OCI-LY3 (cell line): ENCODE data around the gene TMX1.

Experiments
- H2AFZ ChIP-seq: fragments of 200-600, 300-600 bp; shearing (Covaris generic); 2 replicates; pipeline ENCODE4 v1.6.0; 2014; ENCODE audit warnings: antibody characterized with exemption, low read depth, low read length
- H3K27ac ChIP-seq: fragments of 200-600, 300-600 bp; sonication (generic); 2 replicates; pipeline ENCODE4 v1.5.1; 2014; ENCODE audit warnings: mild to moderate bottlenecking, low read length, moderate library complexity, mixed read lengths
- H3K27me3 ChIP-seq: fragments of 200-600, 300-600 bp; sonication (generic); 2 replicates; pipeline ENCODE4 v1.6.1; 2014; ENCODE audit warnings: low read depth, low read length, mixed read lengths
- H3K36me3 ChIP-seq: fragments of 200-600, 300-600 bp; sonication (generic); replicated peaks from 2 replicates; pipeline ENCODE3; 2014; ENCODE audit warnings: low read depth, low read length, mixed read lengths
- H3K4me1 ChIP-seq: fragments of 300-600, 200-600 bp; sonication (generic); 2 replicates; pipeline ENCODE4 v1.6.1; 2014; ENCODE audit warnings: low read length, mixed read lengths
- H3K4me2 ChIP-seq: fragments of 200-600, 300-600 bp; sonication (generic); 2 replicates; pipeline ENCODE4 v1.6.1; 2014; ENCODE audit warnings: low read length, mixed read lengths
- H3K4me3 ChIP-seq: fragments of 300-600, 200-600 bp; sonication (generic); 2 replicates; pipeline ENCODE4 v1.5.1; 2014; ENCODE audit warnings: antibody characterized with exemption, mild to moderate bottlenecking, low read length, moderate library complexity
- H3K79me2 ChIP-seq: fragments of 300-600, 200-600 bp; shearing (Covaris generic); 2 replicates; pipeline ENCODE4 v1.6.1; 2014; ENCODE audit warnings: mild to moderate bottlenecking, low read length, mixed read lengths
- H3K9ac ChIP-seq: fragments of 300-600, 200-600 bp; shearing (Covaris generic); 2 replicates; pipeline ENCODE4 v1.6.0; 2014; ENCODE audit warnings: mild to moderate bottlenecking, low read length, moderate library complexity
- H3K9me3 ChIP-seq: fragments of 200-600, 300-600 bp; shearing (Covaris generic); 2 replicates; pipeline ENCODE4 v1.6.1; 2014; ENCODE audit warnings: low read length, mixed read lengths; ENCODE audit not compliant: insufficient read depth
- H4K20me1 ChIP-seq: fragments of 200-600, 300-600 bp; sonication (generic); 2 replicates; pipeline ENCODE4 v1.6.1; 2016; ENCODE audit warnings: low read length, mixed read lengths; ENCODE audit not compliant: insufficient read depth
- EZH2phosphoT487 ChIP-seq: fragments of 200-600 bp; shearing (Covaris generic); IDR thresholded peaks from 2 replicates; pipeline ENCODE4 v1.6.1; 2018; ENCODE audit warnings: antibody characterized with exemption, mixed run types, low read depth
- TF ChIP-seq, protein P1 (sequence below): fragments of 200-600, 300-600 bp; sonication (generic); IDR thresholded peaks from 2 replicates; pipeline ENCODE4 v1.5.1; 2014; ENCODE audit warnings: antibody characterized with exemption, low read length, low read depth

TMX1 gene

GRCh38 chr14:51302295-51303030 lies 62.4 kb downstream of the TMX1 start:
- no peaks in the 10 kb centered on the region for H3K27me3 ChIP-seq
- no peaks in the 10 kb centered on the region for H3K36me3 ChIP-seq
- no peaks in the 10 kb centered on the region for H3K79me2 ChIP-seq
- H3K9me3 ChIP-seq, result no peaks in the 10 kb centered on the region
- H3K27ac ChIP-seq, result no peak overlapping the region
- H3K9ac ChIP-seq, result no peak overlapping the region
- no peak overlapping the region for H3K4me3 ChIP-seq
- H3K4me2 ChIP-seq, result no peak overlapping the region
- no peak overlapping the region for H2AFZ ChIP-seq
- TF ChIP-seq, protein P1, sequence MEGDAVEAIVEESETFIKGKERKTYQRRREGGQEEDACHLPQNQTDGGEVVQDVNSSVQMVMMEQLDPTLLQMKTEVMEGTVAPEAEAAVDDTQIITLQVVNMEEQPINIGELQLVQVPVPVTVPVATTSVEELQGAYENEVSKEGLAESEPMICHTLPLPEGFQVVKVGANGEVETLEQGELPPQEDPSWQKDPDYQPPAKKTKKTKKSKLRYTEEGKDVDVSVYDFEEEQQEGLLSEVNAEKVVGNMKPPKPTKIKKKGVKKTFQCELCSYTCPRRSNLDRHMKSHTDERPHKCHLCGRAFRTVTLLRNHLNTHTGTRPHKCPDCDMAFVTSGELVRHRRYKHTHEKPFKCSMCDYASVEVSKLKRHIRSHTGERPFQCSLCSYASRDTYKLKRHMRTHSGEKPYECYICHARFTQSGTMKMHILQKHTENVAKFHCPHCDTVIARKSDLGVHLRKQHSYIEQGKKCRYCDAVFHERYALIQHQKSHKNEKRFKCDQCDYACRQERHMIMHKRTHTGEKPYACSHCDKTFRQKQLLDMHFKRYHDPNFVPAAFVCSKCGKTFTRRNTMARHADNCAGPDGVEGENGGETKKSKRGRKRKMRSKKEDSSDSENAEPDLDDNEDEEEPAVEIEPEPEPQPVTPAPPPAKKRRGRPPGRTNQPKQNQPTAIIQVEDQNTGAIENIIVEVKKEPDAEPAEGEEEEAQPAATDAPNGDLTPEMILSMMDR, result no peak
- TF ChIP-seq EZH2phosphoT487, result no peak
- no peaks in the 10 kb centered on the region for H4K20me1 ChIP-seq
- H3K4me1 ChIP-seq, result peaks cover 23% of the 10 kb centered on the region

- Histone ChIP-seq H3K9me3 (no peaks in the 10 kb centered on the region), H3K4me2 (no peak overlapping the region), H3K79me2 (no peaks in the 10 kb centered on the region), H3K4me1 (peaks cover 23% of the 10 kb centered on the region), H3K36me3 (no peaks in the 10 kb centered on the region), H3K9ac (no peak overlapping the region), H3K4me3 (no peak overlapping the region), H3K27me3 (no peaks in the 10 kb centered on the region), H2AFZ (no peak overlapping the region), H3K27ac (no peak overlapping the region), H4K20me1 (no peaks in the 10 kb centered on the region)
- TF ChIP-seq, protein P1, result no peak
- TF ChIP-seq EZH2phosphoT487, result no peak
Measured at GRCh38 chr14:51304438-51304837, 64.4 kb downstream of the TMX1 start.

DNA sequence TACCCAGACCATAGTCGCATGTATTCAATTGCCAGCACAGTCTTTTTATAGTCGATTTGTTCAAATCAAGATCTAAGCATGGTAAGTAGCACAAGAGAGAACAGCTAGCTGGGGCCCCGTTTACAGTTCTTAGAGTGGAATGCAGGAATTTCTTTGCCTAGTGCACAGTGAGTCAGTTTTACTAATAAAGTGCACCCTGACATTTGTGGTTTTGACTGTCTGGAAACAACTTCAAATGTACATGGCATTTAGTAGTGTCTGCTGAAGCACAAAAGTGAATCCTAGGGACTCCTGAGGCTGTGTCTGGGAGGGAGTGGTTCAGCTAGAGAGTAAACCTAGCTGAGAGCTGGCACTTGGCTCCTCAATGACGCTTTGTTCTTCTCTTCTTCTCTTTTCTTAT lies 64.9 kb downstream of the TMX1 start:
- Histone ChIP-seq H3K4me3 (no peak overlapping the region), H2AFZ (no peak overlapping the region), H3K36me3 (no peaks in the 10 kb centered on the region), H3K9me3 (no peaks in the 10 kb centered on the region), H3K4me2 (no peak overlapping the region), H3K4me1 (peaks cover 23% of the 10 kb centered on the region), H3K27me3 (no peaks in the 10 kb centered on the region), H3K27ac (no peak overlapping the region), H4K20me1 (no peaks in the 10 kb centered on the region), H3K9ac (no peak overlapping the region), H3K79me2 (no peaks in the 10 kb centered on the region)
- no peak for TF ChIP-seq EZH2phosphoT487
- TF ChIP-seq, protein P1, result no peak

DNA sequence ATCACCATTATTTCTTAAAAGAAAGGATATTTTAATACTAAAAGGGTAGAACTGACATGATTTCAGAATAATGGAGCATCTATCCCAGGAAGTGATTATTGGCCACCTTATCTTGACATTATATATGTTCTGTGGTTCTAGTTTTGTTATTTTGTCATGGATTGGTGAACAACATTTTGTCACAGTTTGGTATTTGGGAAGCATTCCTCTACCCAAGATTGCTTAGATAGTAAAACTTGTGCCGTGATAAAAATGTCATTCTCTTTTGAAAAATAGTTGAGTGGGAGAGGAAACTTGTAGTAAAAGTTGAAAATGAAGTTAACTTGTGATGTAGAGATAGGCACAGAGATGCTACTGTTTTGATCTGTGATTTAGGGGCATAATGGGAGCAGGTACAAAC lies 65.7 kb downstream of the TMX1 start:
- H3K36me3 ChIP-seq, result no peaks in the 10 kb centered on the region
- TF ChIP-seq, protein P1, result no peak
- TF ChIP-seq EZH2phosphoT487, result no peak

More for the DNA sequence above, 65.7 kb downstream of the TMX1 start:
- Histone ChIP-seq H3K79me2 (no peaks in the 10 kb centered on the region), H3K27me3 (no peaks in the 10 kb centered on the region), H4K20me1 (no peaks in the 10 kb centered on the region), H3K9me3 (no peaks in the 10 kb centered on the region), H3K27ac (no peak overlapping the region), H3K4me3 (no peak overlapping the region), H3K9ac (no peak overlapping the region), H2AFZ (no peak overlapping the region), H3K4me1 (peaks cover 23% of the 10 kb centered on the region), H3K4me2 (no peak overlapping the region)
